Ovary (tissue), 9 donors: ENCODE data around the gene F10. TPM values are rescaled to one million over a fixed set of nuclear protein-coding genes. Genes with fewer than 3 reads are reported as not detected.
"Not testable (repeated sequence)": the region's sequence is repeated elsewhere in the genome, so short reads cannot be mapped to it uniquely, and the experiment has no call there.

Experiments
- DNase-seq, 5 donors: peaks; one replicate each; pipeline ENCODE4 v3.0.0-alpha.2; 2019 to 2020
- H3K27ac ChIP-seq, 2 donors: fragments of 200-600 bp; one replicate each; pipeline versions ENCODE4 v1.5.1 to v1.8.0; 2019 to 2022
- H3K27me3 ChIP-seq: fragments of 200-600 bp; one replicate; pipeline ENCODE4 v1.8.0; 2022
- H3K36me3 ChIP-seq: fragments of 200-600 bp; sonication (generic); one replicate; pipeline ENCODE4 v1.5.1; 2019
- H3K4me1 ChIP-seq: one replicate; pipeline ENCODE4 v1.8.1; 2013; ENCODE audit warnings: mild to moderate bottlenecking, moderate library complexity; ENCODE audit not compliant: insufficient read depth
- H3K4me3 ChIP-seq: fragments of 200-600 bp; sonication (generic); one replicate; pipeline ENCODE4 v1.5.1; 2017
- H3K9me3 ChIP-seq, 2 donors: fragments of 200-600 bp in 1 of 2; sonication (generic) in 1 of 2; one replicate each; pipeline versions ENCODE4 v1.5.1 to v1.8.1; 2013 to 2019; ENCODE audit warnings: mild to moderate bottlenecking in 1 of 2, moderate library complexity in 1 of 2
- CTCF ChIP-seq, 3 donors: fragments of 450-650 bp in 2 of 3; fragments of 200-600 bp in 1 of 3; IDR thresholded peaks; one replicate each; pipeline versions ENCODE4 v1.5.1 to v1.8.0; 2016 to 2022; ENCODE audit warnings: antibody characterized with exemption in 3 of 3, mild to moderate bottlenecking in 1 of 3
- EP300 ChIP-seq: sonication (generic); formaldehyde crosslinking; IDR thresholded peaks from one replicate; pipeline ENCODE4 v1.6.1; 2017; ENCODE audit warnings: antibody characterized with exemption
- POLR2A ChIP-seq: fragments of 450-650 bp; IDR thresholded peaks from one replicate; pipeline ENCODE4 v1.6.1; 2017; ENCODE audit warnings: antibody characterized with exemption, mild to moderate bottlenecking, moderate library complexity
- WGBS, 3 donors: extraction: QIAGEN DNeasy Blood & Tissue Kit in 1 of 3; methylation state at CpG; one replicate each; pipeline versions ENCODE4 v1.1.5 to v1.1.7; 2013 to 2017; 5-methylcytosine and 5-hydroxymethylcytosine counted together
- intact Hi-C, 4 donors: fragments of 100-400 bp; cut with DNase I; formaldehyde crosslinking; loops; one replicate each; pipeline versions ENCODE4 v1.11.0 to v1.15.1; 2022 to 2023
- polyA plus RNA-seq, 2 donors: library from polyadenylated mRNA; stranded (reverse); fragments of 200-250 nt in 1 of 2; fragments of 350-450 nt in 1 of 2; fragmentation: Illumina TruSeq in 1 of 2; extraction: RNeasy Lipid Tissue Mini Kit (QIAGEN cat#74804) in 1 of 2; gene quantifications; one replicate each; pipeline ENCODE4 v1.2.3, GENCODE V29; 2013 to 2014
- total RNA-seq, 7 donors: library from RNA; depleted of rRNA in 2 of 7; stranded (reverse); fragments of >200 nt in 2 of 7; fragmentation: NEBNext Ultra II Directional in 3 of 7; extraction: Animal tissue kit (Norgen Biotek cat#: 25700) in 3 of 7; gene quantifications; one replicate each; pipeline versions ENCODE4 v1.1.0 to v1.2.4, GENCODE V29; 2016 to 2023
- donor health status: DM: no; HTN: no; CAD: no; lungs with moderate emphysema.
- donor health status: DM: no; HTN: no; CAD: no.
- donor health status: Bipolar disorder and iron deficiency.
- donor health status: DM: yes; HTN: yes; CAD: no.
- donor health status: DM: no; HTN: no; CAD: no.
- donor health status: DM: yes; HTN: yes; CAD: no.

F10 gene
- total and polyA plus RNA-seq, 9 donors: 13.8 to 41.7 (median 28.3) TPM

DNA sequence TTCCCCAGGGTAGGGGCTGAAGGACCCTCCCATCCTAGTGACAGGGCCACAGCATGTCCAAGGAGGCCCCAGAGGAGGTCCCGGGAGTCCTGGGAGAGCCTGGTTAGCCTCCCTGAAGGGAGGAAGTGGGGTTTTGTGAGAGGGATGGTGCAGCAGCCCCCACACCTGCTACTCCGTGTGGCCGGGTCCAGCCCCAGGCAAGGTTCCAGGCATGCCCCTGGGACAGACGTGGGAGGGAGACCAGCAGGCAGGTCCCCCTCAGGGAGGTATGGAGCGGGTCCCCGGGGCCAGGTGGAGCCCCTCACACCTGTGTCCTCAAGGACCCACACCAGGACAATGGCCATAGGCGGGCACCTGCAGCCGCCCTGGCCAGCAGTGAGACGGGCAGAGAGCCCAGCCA, 19.0 kb upstream of the F10 start:
- TF ChIP-seq CTCF (IDR thresholded peaks at IDR 0.05) (no peak), EP300 (no peak), POLR2A (no peak)
- Histone ChIP-seq H3K4me1 (no peaks in the 10 kb centered on the region), H3K4me3 (no peak overlapping the region), H3K27ac (no peak overlapping the region), H3K9me3 (no peaks in the 10 kb centered on the region), H3K27me3 (no peaks in the 10 kb centered on the region), H3K36me3 (no peaks in the 10 kb centered on the region)
- DNase-seq: no peak
- WGBS, 3 donors: 53 to 60% (median 55%) methylated on average over 9 of the region's 9 CpGs
- intact Hi-C loops: no loop called here

DNA sequence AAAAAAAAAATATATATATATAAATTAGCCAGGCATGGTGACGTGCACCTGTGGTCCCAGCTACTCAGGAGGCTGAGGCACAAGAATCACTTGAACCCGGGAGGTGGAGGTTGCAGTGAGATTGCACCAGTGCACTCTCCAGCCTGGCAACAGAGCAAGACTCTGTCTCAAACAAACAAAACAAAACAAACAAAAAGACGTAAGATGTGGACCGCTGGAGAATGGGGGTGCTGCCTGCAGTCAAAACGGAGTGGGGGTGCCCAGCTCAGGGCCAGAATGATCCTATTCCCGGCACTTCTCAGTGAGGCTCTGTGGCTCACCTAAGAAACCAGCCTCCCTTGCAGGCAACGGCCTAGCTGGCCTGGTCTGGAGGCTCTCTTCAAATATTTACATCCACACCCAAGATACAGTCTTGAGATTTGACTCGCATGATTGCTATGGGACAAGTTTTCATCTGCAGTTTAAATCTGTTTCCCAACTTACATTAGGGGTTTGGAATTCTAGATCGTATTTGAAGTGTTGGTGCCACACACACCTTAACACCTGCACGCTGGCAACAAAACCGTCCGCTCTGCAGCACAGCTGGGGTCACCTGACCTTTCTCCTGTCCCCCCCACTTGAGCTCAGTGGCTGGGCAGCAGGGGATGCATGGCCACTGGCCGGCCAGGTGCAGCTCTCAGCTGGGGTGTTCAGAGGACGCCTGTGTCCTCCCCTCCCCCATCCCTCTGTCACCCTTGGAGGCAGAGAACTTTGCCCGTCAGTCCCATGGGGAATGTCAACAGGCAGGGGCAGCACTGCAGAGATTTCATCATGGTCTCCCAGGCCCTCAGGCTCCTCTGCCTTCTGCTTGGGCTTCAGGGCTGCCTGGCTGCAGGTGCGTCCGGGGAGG, 17.3 kb upstream of the F10 start, which contains the start of gene F7:
Gene F7 (plus strand): TSS at position 760 of the 889 bp plus-strand sequence. CDS start 51 bp downstream, at position 811.
- H3K9me3 ChIP-seq: no peaks in the 10 kb centered on the region
- H3K4me3 ChIP-seq: no peak within 1 kb of the TSS
- H3K36me3 ChIP-seq: no peaks in the 10 kb centered on the region
- intact Hi-C loops: no loop called here
- WGBS, 3 donors: 52 to 60% (median 58%) methylated on average over 17 of the region's 17 CpGs
- no peak for TF ChIP-seq CTCF (IDR thresholded peaks at IDR 0.05)
- no peak for TF ChIP-seq POLR2A
- TF ChIP-seq EP300: no peak
- H3K27me3 ChIP-seq: no peaks in the 10 kb centered on the region
- DNase-seq: no peak
- H3K27ac ChIP-seq: no peak within 1 kb of the TSS
- H3K4me1 ChIP-seq: peaks cover 3% of the 10 kb centered on the region

DNA sequence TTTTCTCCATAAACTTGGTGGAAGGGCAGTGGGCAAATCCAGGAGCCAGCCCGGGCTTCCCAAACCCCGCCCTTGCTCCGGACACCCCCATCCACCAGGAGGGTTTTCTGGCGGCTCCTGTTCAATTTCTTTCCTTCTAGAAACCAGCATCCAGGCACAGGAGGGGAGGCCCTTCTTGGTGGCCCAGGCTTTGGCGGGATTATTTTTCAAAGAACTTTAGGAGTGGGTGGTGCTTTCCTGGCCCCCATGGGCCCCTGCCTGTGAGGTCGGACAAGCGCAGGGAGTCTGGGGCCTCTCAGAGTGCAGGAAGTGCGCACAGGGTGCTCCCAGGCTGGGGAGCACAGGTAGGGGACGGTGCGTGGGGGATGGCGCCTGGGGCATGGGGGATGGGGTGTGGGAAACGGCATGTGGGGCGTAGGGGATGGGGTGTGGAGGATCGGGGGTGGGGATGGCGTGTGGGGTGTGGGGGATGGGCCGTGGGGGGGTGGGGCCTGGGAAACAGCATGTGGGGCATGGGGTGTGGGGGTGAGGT, 16.6 kb upstream of the F10 start:
- Histone ChIP-seq H3K4me3 (no peak overlapping the region), H3K4me1 (peaks cover 8% of the 10 kb centered on the region), H3K9me3 (no peaks in the 10 kb centered on the region), H3K36me3 (no peaks in the 10 kb centered on the region), H3K27me3 (no peaks in the 10 kb centered on the region), H3K27ac (no peak overlapping the region)
- WGBS, 3 donors: 37 to 42% (median 41%) methylated on average over 8 to 16 of the region's 16 CpGs
- TF ChIP-seq CTCF (IDR thresholded peaks at IDR 0.05): no peak
- TF ChIP-seq EP300: no peak
- intact Hi-C loops: no loop called here
- DNase-seq: no peak

DNA sequence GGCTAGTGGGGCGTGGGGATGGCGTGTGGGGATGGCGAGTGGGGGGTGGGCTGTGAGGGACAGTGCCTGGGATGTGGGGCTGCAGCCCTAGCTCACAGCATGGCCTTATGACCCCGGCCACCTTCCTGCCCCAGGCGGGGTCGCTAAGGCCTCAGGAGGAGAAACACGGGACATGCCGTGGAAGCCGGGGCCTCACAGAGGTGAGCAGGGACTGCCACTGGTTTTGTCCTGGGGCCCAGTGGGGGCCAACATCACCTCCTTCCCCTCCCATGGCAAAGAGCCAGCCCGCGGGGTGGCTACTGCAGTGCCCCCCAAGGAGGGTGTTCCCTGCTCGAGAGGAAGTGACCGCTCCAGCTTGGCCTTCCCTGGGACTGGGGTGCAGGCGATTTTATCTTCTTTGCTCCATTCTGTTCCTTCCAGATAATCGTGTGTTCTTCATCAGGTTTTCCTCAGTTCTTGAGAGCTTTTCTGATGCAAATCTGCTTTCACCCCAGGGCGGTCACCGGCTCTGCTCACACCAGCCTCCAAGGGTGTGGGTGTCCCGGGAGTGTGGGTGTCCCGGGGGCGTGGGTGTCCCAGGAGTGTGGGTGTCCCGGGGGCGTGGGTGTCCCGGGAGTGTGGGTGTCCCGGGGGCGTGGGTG, 15.8 kb upstream of the F10 start:
- H3K27me3 ChIP-seq: no peaks in the 10 kb centered on the region
- H3K4me1 ChIP-seq: peaks cover 8% of the 10 kb centered on the region
- intact Hi-C loops: no loop called here
- no peak overlapping the region for H3K4me3 ChIP-seq
- no peaks in the 10 kb centered on the region for H3K9me3 ChIP-seq
- no peaks in the 10 kb centered on the region for H3K36me3 ChIP-seq
- TF ChIP-seq EP300 (no peak), POLR2A (no peak), CTCF (IDR thresholded peaks at IDR 0.05) (no peak)
- DNase-seq: no peak
- WGBS, 3 donors: 69 to 79% (median 74%) methylated on average over 23 to 25 of the region's 25 CpGs
- no peak overlapping the region for H3K27ac ChIP-seq

GRCh38 chr13:113108521-113108920, 14.1 kb upstream of the F10 start:
- H3K36me3 ChIP-seq, H3K4me3 ChIP-seq, H3K9me3 ChIP-seq, intact Hi-C loops, H3K27ac ChIP-seq, H3K27me3 ChIP-seq, H3K4me1 ChIP-seq: not testable (repeated sequence)
- WGBS, 3 donors: 94 to 99% (median 97%) methylated on average over 14 to 26 of the region's 27 CpGs
- DNase-seq: peak in 1 of 5 donors; percentile 6
